K562 (cell line): ENCODE data around the gene PARD3.

ENCODE experiments used
- MIER1 ChIP-seq: fragments of 450-650 bp; IDR thresholded peaks from 2 replicates; pipeline ENCODE4 v1.6.1; 2016; ENCODE audit warnings: antibody characterized with exemption, mild to moderate bottlenecking, low read depth
- NFIC ChIP-seq: fragments of 450-650 bp; IDR thresholded peaks from 2 replicates; pipeline ENCODE4 v1.6.1; 2017; ENCODE audit warnings: mild to moderate bottlenecking, inconsistent platforms
- YY1 ChIP-seq, 3 experiments: IDR thresholded peaks; 2 replicates each; pipeline ENCODE4 v1.6.1; 2011; ENCODE audit warnings: low read length in 2 of 3, mild to moderate bottlenecking in 2 of 3, moderate library complexity in 2 of 3, borderline replicate concordance in 1 of 3, control low read depth in 1 of 3, low read depth in 1 of 3; ENCODE audit not compliant: insufficient read depth in 3 of 3, insufficient replicate concordance in 2 of 3, control insufficient read depth in 1 of 3, insufficient read length in 1 of 3; ENCODE audit errors: extremely low read depth in 1 of 3
- TF ChIP-seq, protein P1 (sequence below): fragments of 250-450 bp; sonication (Bioruptor Pico); IDR thresholded peaks from 2 replicates; pipeline ENCODE4 v1.8.0; 2022; ENCODE audit warnings: moderate library complexity, mild to moderate bottlenecking, inconsistent platforms
- TF ChIP-seq, protein P2 (sequence below): fragments of 250-450 bp; sonication (Bioruptor Pico); IDR thresholded peaks from 2 replicates; pipeline ENCODE4 v1.8.0; 2022; ENCODE audit warnings: moderate library complexity, mild to moderate bottlenecking, inconsistent platforms

DNA sequence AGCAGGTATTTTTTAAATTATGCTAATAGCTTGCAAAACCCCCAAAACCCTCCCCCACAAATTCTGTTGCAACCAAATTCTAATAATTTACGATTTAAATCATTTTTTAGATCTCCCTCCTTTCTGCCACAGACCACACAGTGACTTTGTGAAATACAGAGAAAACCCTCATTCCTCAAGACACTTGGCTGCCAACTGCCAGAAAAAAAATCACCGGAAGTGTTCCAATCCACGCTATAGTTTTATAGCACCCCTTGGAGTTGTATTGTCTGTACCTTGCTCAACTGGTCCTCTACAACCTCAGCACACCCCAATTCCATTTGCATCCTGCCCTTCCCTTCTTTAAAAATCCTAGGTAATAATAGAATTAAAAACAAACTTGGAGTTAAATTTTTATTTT is 560.1 kb downstream of the PARD3 start:
- TF ChIP-seq, protein P1, sequence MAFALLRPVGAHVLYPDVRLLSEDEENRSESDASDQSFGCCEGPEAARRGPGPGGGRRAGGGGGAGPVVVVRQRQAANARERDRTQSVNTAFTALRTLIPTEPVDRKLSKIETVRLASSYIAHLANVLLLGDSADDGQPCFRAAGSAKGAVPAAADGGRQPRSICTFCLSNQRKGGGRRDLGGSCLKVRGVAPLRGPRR (CRISPR knock-in tag): no peak
- TF ChIP-seq NFIC (no peak), MIER1 (no peak), YY1 (IDR thresholded peaks at IDR 0.05; ENCODE audit: borderline replicate concordance in 1 of 3, control insufficient read depth in 1 of 3, extremely low read depth in 1 of 3, insufficient read depth in 3 of 3, insufficient read length in 1 of 3, insufficient replicate concordance in 2 of 3, low read depth in 1 of 3, low read length in 2 of 3) (no peak)
- TF ChIP-seq, protein P2, sequence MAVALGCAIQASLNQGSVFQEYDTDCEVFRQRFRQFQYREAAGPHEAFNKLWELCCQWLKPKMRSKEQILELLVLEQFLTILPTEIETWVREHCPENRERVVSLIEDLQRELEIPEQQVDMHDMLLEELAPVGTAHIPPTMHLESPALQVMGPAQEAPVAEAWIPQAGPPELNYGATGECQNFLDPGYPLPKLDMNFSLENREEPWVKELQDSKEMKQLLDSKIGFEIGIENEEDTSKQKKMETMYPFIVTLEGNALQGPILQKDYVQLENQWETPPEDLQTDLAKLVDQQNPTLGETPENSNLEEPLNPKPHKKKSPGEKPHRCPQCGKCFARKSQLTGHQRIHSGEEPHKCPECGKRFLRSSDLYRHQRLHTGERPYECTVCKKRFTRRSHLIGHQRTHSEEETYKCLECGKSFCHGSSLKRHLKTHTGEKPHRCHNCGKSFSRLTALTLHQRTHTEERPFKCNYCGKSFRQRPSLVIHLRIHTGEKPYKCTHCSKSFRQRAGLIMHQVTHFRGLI (CRISPR knock-in tag): no peak
